Psoas muscle (tissue), 8 donors: Measurements from ENCODE around the gene TPPP. TPM values are rescaled to one million over a fixed set of nuclear protein-coding genes. Genes with fewer than 3 reads are reported as not detected.
"Not testable (repeated sequence)": the region's sequence is repeated elsewhere in the genome, so short reads cannot be mapped to it uniquely, and the experiment has no call there.

ENCODE experiments used
- ATAC-seq, 4 donors: fragments of 200-7000 bp; cut with Tn5 transposase; one replicate each; pipeline ENCODE4 v1.9.1; 2020; ENCODE audit warnings: moderate library complexity in 3 of 4, mild to moderate bottlenecking in 2 of 4
- DNase-seq, 2 donors: peaks; one replicate each; pipeline ENCODE4 v3.0.0-alpha.2; 2020
- H3K27ac ChIP-seq: fragments of 200-600 bp; one replicate; pipeline ENCODE4 v1.8.0; 2022
- H3K27me3 ChIP-seq, 3 donors: fragments of 200-600 bp in 1 of 3; one replicate each; pipeline versions ENCODE4 v1.6.1 to v1.8.0; 2013 to 2022; ENCODE audit warnings: low read length in 2 of 3, mild to moderate bottlenecking in 2 of 3, moderate library complexity in 1 of 3; ENCODE audit not compliant: insufficient read depth in 3 of 3
- H3K36me3 ChIP-seq, 2 donors: fragments of 200-600 bp in 1 of 2; one replicate each; pipeline versions ENCODE4 v1.6.1 to v1.8.0; 2013 to 2022; ENCODE audit warnings: low read depth in 1 of 2, mild to moderate bottlenecking in 1 of 2, moderate library complexity in 1 of 2; ENCODE audit not compliant: insufficient read depth in 1 of 2
- H3K4me1 ChIP-seq: fragments of 200-600 bp; one replicate; pipeline ENCODE4 v1.8.0; 2022
- H3K4me3 ChIP-seq: fragments of 200-600 bp; one replicate; pipeline ENCODE4 v1.8.0; 2022; ENCODE audit warnings: mild to moderate bottlenecking
- H3K9me3 ChIP-seq: fragments of 200-600 bp; one replicate; pipeline ENCODE4 v1.8.0; 2022
- CTCF ChIP-seq: fragments of 200-600 bp; IDR thresholded peaks from one replicate; pipeline ENCODE4 v1.8.0; 2022; ENCODE audit warnings: antibody characterized with exemption
- WGBS, 3 donors: extraction: QIAGEN DNeasy Blood & Tissue Kit; methylation state at CpG; one replicate each; pipeline versions ENCODE4 v1.1.6 to v1.1.7; 2013; 5-methylcytosine and 5-hydroxymethylcytosine counted together
- intact Hi-C, 2 donors: fragments of 100-400 bp; cut with DNase I; formaldehyde crosslinking; loops; one replicate each; pipeline versions ENCODE4 v1.11.0 to v1.14.2; 2022
- polyA plus RNA-seq, 3 donors: library from polyadenylated mRNA; stranded (reverse); fragments of 200-250 nt; gene quantifications; one replicate each; pipeline ENCODE4 v1.2.3, GENCODE V29; 2013
- total RNA-seq, 4 donors: library from RNA; stranded (reverse); fragmentation: NEBNext Ultra II Directional in 2 of 4; extraction: Animal tissue kit (Norgen Biotek cat#: 25700) in 2 of 4; gene quantifications; one replicate each; pipeline versions ENCODE4 v1.2.1 to v1.2.4, GENCODE V29; 2021 to 2023
- donor health status: healthy with polysubstance abuse.
- donor health status: DM: no; HTN: no; CAD: no; lungs with moderate emphysema.
- donor health status: Bipolar disorder and iron deficiency.
- donor health status: healthy.
- donor health status: DM: yes; HTN: yes; CAD: no.
- donor health status: DM: no; HTN: no; CAD: no.
- donor health status: DM: no; HTN: no; CAD: no.
- donor health status: DM: yes; HTN: yes; CAD: no.

TPPP gene
- total and polyA plus RNA-seq, 7 donors: 1.8 to 11.0 (median 3.3) TPM

GRCh38 chr5:633501-633955 lies 59.6 kb downstream of the TPPP start:
- no peaks in the 10 kb centered on the region for H3K4me1 ChIP-seq
- intact Hi-C loops: no loop called here
- peaks cover 0 to 15% of the 10 kb centered on the region in 2 donors for H3K36me3 ChIP-seq
- WGBS, 3 donors: 75 to 76% (median 76%) methylated on average over 20 of the region's 20 CpGs
- no peaks in the 10 kb centered on the region for H3K27me3 ChIP-seq
- DNase-seq (peak in 1 of 2 donors; percentile 6), ATAC-seq (no peak)
- peaks cover 5% of the 10 kb centered on the region for H3K9me3 ChIP-seq
- no peak overlapping the region for H3K4me3 ChIP-seq
- H3K27ac ChIP-seq: no peak overlapping the region
- no peak for TF ChIP-seq CTCF

GRCh38 chr5:628351-629205 lies 64.6 kb downstream of the TPPP start:
- WGBS, 3 donors: 85 to 95% (median 85%) methylated on average over 21 of the region's 21 CpGs
- DNase-seq: peak in 1 of 2 donors; percentile 45
- H3K4me1 ChIP-seq, H3K36me3 ChIP-seq, ATAC-seq, intact Hi-C loops, H3K9me3 ChIP-seq, H3K27ac ChIP-seq, H3K27me3 ChIP-seq, H3K4me3 ChIP-seq: not testable (repeated sequence)

- Histone ChIP-seq H3K27me3 (no peaks in the 10 kb centered on the region), H3K4me1 (no peaks in the 10 kb centered on the region), H3K4me3 (no peak overlapping the region), H3K27ac (no peak overlapping the region), H3K9me3 (no peaks in the 10 kb centered on the region), H3K36me3 (peaks cover 0 to 4% of the 10 kb centered on the region in 2 donors)
- intact Hi-C loops: no loop called here
- DNase-seq (peak in 1 of 2 donors; percentile 2), ATAC-seq (no peak)
- no peak for TF ChIP-seq CTCF
- WGBS, 3 donors: 94 to 96% (median 95%) methylated on average over 24 of the region's 24 CpGs
Observed at GRCh38 chr5:627840-628239, 65.3 kb downstream of the TPPP start.

GRCh38 chr5:626850-627249 lies 66.3 kb downstream of the TPPP start:
- peaks cover 0 to 4% of the 10 kb centered on the region in 2 donors for H3K36me3 ChIP-seq

More at GRCh38 chr5:626850-627249, 66.3 kb downstream of the TPPP start:
- Histone ChIP-seq H3K9me3 (no peaks in the 10 kb centered on the region), H3K27ac (no peak overlapping the region), H3K27me3 (no peaks in the 10 kb centered on the region), H3K4me3 (no peak overlapping the region), H3K4me1 (no peaks in the 10 kb centered on the region)
- no peak for TF ChIP-seq CTCF
- ATAC-seq: no peak
- intact Hi-C loops: no loop called here
- WGBS, 3 donors: 86 to 91% (median 91%) methylated on average over 3 of the region's 3 CpGs
- DNase-seq: no peak
